Heart left ventricle (tissue), 16 donors: ENCODE data around the gene SEC14L2. TPM values are rescaled to one million over a fixed set of nuclear protein-coding genes. Genes with fewer than 3 reads are reported as not detected.
A peak's percentile ranks its signal among the peaks of the same experiment; 100 is the strongest.

Source experiments
- ATAC-seq, 4 donors: fragments of 200-7000 bp; cut with Tn5 transposase; one replicate each; pipeline ENCODE4 v1.9.1; 2020 to 2022; ENCODE audit warnings: moderate library complexity in 4 of 4, mild to moderate bottlenecking in 3 of 4, moderate number of reproducible peaks in 1 of 4
- DNase-seq, 5 donors: peaks; one replicate each; pipeline ENCODE4 v3.0.0-alpha.2; 2020
- H3K27ac ChIP-seq, 12 donors: fragments of 200-600 bp; sonication (generic) in 4 of 12; one replicate each; pipeline versions ENCODE4 v1.5.0 to v1.8.0; 2016 to 2022; ENCODE audit warnings: mild to moderate bottlenecking in 2 of 12
- H3K27me3 ChIP-seq, 9 donors: fragments of 200-600 bp; sonication (generic) in 2 of 9; one replicate each; pipeline versions ENCODE4 v1.5.1 to v1.8.0; 2016 to 2022; ENCODE audit warnings: mild to moderate bottlenecking in 3 of 9
- H3K36me3 ChIP-seq, 9 donors: fragments of 200-600 bp; sonication (generic) in 2 of 9; one replicate each; pipeline versions ENCODE4 v1.5.0 to v1.8.0; 2018 to 2022; ENCODE audit warnings: mild to moderate bottlenecking in 2 of 9
- H3K4me1 ChIP-seq, 12 donors: fragments of 200-600 bp; sonication (generic) in 4 of 12; one replicate each; pipeline versions ENCODE4 v1.5.0 to v1.8.0; 2016 to 2022; ENCODE audit warnings: mild to moderate bottlenecking in 3 of 12
- H3K4me3 ChIP-seq, 12 donors: fragments of 200-600 bp; sonication (generic) in 4 of 12; one replicate each; pipeline versions ENCODE4 v1.5.0 to v1.8.0; 2017 to 2022; ENCODE audit warnings: mild to moderate bottlenecking in 9 of 12, moderate library complexity in 4 of 12
- H3K9me3 ChIP-seq, 12 donors: fragments of 200-600 bp; sonication (generic) in 4 of 12; one replicate each; pipeline versions ENCODE4 v1.5.0 to v1.8.0; 2016 to 2022; ENCODE audit warnings: mild to moderate bottlenecking in 1 of 12
- POLR2A ChIP-seq, 2 donors: fragments of 450-650 bp; IDR thresholded peaks; one replicate each; pipeline ENCODE4 v1.6.1; 2017; ENCODE audit warnings: antibody characterized with exemption in 2 of 2, mild to moderate bottlenecking in 2 of 2, moderate library complexity in 2 of 2
- WGBS, 4 donors: extraction: QIAGEN DNeasy Blood & Tissue Kit in 2 of 4; methylation state at CpG; one replicate each; pipeline versions ENCODE4 v1.1.5 to v1.1.7; 2013 to 2018; 5-methylcytosine and 5-hydroxymethylcytosine counted together
- intact Hi-C, 10 donors: fragments of 100-400 bp; cut with DNase I; formaldehyde crosslinking; loops; one replicate each; pipeline versions ENCODE4 v1.11.1 to v1.14.2; 2022
- polyA plus RNA-seq, 2 donors: library from polyadenylated mRNA; stranded (reverse); fragments of 200-250 nt; gene quantifications; one replicate each; pipeline ENCODE4 v1.2.3, GENCODE V29; 2013
- total RNA-seq, 9 donors: library from RNA; depleted of rRNA in 2 of 9; stranded (reverse); fragments of >200 nt in 2 of 9; fragmentation: NEBNext Ultra II Directional in 3 of 9; extraction: Animal tissue kit (Norgen Biotek cat#: 25700) in 3 of 9; gene quantifications; one replicate each; pipeline versions ENCODE4 v1.1.0 to v1.2.4, GENCODE V29; 2016 to 2023
- TF ChIP-seq, protein P1 (sequence below), 12 donors: fragments of 200-600 bp; sonication (generic) in 4 of 12; IDR thresholded peaks; one replicate each; pipeline versions ENCODE4 v1.5.0 to v1.8.0; 2018 to 2022; ENCODE audit warnings: antibody characterized with exemption in 12 of 12, mild to moderate bottlenecking in 5 of 12
- donor health status: ischemic (EF 13 %, LVEDD 7.1; RV severe dilation, severe dysfunction).
- donor health status: healthy with polysubstance abuse.
- donor health status: DM: no; HTN: yes; CAD: no.
- donor health status: DM: no; HTN: no; CAD: no.
- donor health status: ischemic (EF 25% LVEDD 6.9; RV normal size, moderate dysfunction).
- donor health status: ischemic (EF 25% LVEDD 5.7; RV mildly dilated, moderate dysfunction).
- donor health status: healthy.
- donor health status: DM: yes; HTN: yes; CAD: no.
- donor health status: ischemic (EF 35%, LVEDD 5.7; RV mildly dilated, moderate dysfunction).
- donor health status: nonischemic (EF 11% LVEDD 7.7; RV severe dilation, severe dysfunction).
- donor health status: DM: yes; HTN: yes; CAD: no.
- donor health status: PGD.
- donor health status: ischemic (EF 29% LVEDD 5.4; RV normal size, mild dysfunction).
- donor health status: nonischemic (EF 23%, LVEDD 6.1; RV moderate dilation, normal function).

SEC14L2 gene
- total and polyA plus RNA-seq, 11 donors, result 0.30 to 11.2 (median 1.6) TPM

DNA sequence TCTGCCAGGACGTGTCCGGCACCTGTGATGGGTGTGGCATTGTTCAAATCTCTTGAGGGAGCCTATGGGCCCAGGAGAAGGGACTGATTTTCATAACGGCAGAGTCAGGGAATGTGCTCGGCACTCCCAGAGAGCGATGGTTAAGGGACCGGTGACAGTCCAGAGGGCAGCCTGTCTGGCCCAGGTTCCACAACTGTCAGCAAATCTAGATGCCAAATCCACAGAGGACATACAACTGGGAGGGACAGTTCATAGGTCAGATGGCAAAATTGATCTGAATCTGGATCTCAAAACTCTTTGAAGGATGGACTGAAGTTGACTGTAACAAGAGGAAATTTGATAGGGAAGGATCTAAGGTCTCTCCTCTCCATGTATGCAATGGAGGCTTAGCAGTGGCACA lies 7.5 kb downstream of the SEC14L2 start:
- ATAC-seq, result no peak
- no peak overlapping the region for H3K4me3 ChIP-seq
- TF ChIP-seq, protein P1, sequence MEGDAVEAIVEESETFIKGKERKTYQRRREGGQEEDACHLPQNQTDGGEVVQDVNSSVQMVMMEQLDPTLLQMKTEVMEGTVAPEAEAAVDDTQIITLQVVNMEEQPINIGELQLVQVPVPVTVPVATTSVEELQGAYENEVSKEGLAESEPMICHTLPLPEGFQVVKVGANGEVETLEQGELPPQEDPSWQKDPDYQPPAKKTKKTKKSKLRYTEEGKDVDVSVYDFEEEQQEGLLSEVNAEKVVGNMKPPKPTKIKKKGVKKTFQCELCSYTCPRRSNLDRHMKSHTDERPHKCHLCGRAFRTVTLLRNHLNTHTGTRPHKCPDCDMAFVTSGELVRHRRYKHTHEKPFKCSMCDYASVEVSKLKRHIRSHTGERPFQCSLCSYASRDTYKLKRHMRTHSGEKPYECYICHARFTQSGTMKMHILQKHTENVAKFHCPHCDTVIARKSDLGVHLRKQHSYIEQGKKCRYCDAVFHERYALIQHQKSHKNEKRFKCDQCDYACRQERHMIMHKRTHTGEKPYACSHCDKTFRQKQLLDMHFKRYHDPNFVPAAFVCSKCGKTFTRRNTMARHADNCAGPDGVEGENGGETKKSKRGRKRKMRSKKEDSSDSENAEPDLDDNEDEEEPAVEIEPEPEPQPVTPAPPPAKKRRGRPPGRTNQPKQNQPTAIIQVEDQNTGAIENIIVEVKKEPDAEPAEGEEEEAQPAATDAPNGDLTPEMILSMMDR (IDR thresholded peaks at IDR 0.05), result no peak
- no peak for TF ChIP-seq POLR2A (IDR thresholded peaks at IDR 0.05)
- intact Hi-C loops, result loop anchor here in 1 of 10 donors (10.0 kb wide), 1 partner anchor 430 kb away; no protein-coding TSS in a partner anchor
- no peak for DNase-seq
- no peaks in the 10 kb centered on the region for H3K4me1 ChIP-seq
- no peaks in the 10 kb centered on the region for H3K27me3 ChIP-seq
- peaks cover 0 to 22% (median 0%) of the 10 kb centered on the region in 9 donors for H3K36me3 ChIP-seq
- H3K9me3 ChIP-seq, result no peaks in the 10 kb centered on the region
- H3K27ac ChIP-seq, result no peak overlapping the region
- 75 to 86% (median 78%) methylated on average over 6 of the region's 6 CpGs for WGBS, 4 donors

DNA sequence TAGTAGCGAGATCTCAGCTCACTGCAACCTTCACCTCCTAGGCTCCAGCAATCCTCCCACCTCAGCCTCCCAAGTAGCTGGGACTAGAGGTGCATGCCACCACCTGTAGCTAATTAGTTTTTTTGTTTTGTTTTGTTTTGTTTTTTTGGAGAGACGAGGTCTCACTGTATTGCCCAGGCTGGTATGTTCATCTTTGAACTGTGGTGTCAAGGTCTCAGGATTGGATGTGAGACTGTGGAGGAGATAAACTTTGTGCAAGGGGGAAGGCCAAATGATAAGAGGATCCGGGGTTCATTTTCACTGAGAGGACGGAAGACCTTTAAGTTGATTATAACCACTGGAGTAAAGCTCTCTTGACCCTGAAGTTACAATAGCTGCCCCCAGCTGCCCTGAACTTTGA lies 8.9 kb downstream of the SEC14L2 start:
- no peaks in the 10 kb centered on the region for H3K9me3 ChIP-seq
- peaks cover 0 to 33% (median 3%) of the 10 kb centered on the region in 9 donors for H3K36me3 ChIP-seq
- no peak for TF ChIP-seq POLR2A (IDR thresholded peaks at IDR 0.05)
- TF ChIP-seq, protein P1 (IDR thresholded peaks at IDR 0.05), result no peak
- no peak overlapping the region for H3K4me3 ChIP-seq
- no peaks in the 10 kb centered on the region for H3K4me1 ChIP-seq
- H3K27me3 ChIP-seq, result no peaks in the 10 kb centered on the region
- no peak for ATAC-seq
- H3K27ac ChIP-seq, result no peak overlapping the region
- DNase-seq, result no peak
- 56 to 61% (median 58%) methylated on average over 4 of the region's 4 CpGs for WGBS, 4 donors
- intact Hi-C loops, result loop anchor here in 1 of 10 donors (10.0 kb wide), 1 partner anchor 429 kb away; no protein-coding TSS in a partner anchor

DNA sequence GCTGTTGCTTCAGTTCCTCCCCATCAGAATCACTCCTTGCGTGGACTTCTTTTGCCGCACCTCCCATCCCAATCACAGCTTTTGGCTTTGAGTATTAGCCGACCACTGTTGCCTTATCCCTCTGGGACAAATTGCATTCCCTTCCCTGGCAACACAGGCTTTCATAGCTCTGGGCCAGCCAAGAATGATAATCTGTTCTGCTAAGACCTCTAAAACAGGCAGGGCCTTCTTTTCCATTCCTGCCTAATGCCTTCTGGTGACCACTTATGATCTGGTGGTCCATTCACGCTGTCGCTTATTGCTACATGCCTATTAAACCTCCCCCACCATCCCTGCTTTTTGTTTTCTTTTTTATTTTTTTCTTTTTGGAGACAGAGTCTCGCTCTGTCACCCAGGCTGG lies 9.6 kb downstream of the SEC14L2 start:
- H3K27me3 ChIP-seq, result no peaks in the 10 kb centered on the region
- intact Hi-C loops, result loop anchor here in 1 of 10 donors (10.0 kb wide), 1 partner anchor 428 kb away; no protein-coding TSS in a partner anchor
- peaks cover 0 to 33% (median 6%) of the 10 kb centered on the region in 9 donors for H3K36me3 ChIP-seq
- no peaks in the 10 kb centered on the region for H3K9me3 ChIP-seq
- TF ChIP-seq, protein P1 (IDR thresholded peaks at IDR 0.05), result no peak
- TF ChIP-seq POLR2A (IDR thresholded peaks at IDR 0.05), result no peak
- WGBS, 4 donors, result 73 to 88% (median 80%) methylated on average over 6 of the region's 6 CpGs
- no peak overlapping the region for H3K4me3 ChIP-seq
- H3K4me1 ChIP-seq, result no peaks in the 10 kb centered on the region
- ATAC-seq (no peak), DNase-seq (no peak)
- no peak overlapping the region for H3K27ac ChIP-seq

GRCh38 chr22:30408388-30409102 lies 11.7 kb downstream of the SEC14L2 start:
- TF ChIP-seq, protein P1 (IDR thresholded peaks at IDR 0.05), result no peak
- no peak for TF ChIP-seq POLR2A (IDR thresholded peaks at IDR 0.05)
- ATAC-seq (peak in 2 of 4 donors; percentile 15 to 57), DNase-seq (no peak)
- Histone ChIP-seq H3K4me3 (no peak overlapping the region), H3K27ac (no peak overlapping the region), H3K27me3 (no peaks in the 10 kb centered on the region), H3K4me1 (no peaks in the 10 kb centered on the region), H3K9me3 (no peaks in the 10 kb centered on the region), H3K36me3 (peaks cover 0 to 45% (median 7%) of the 10 kb centered on the region in 9 donors)
- intact Hi-C loops, result loop anchor here in 1 of 10 donors (10.0 kb wide), 1 partner anchor 426 kb away; no protein-coding TSS in a partner anchor
- 84 to 85% (median 84%) methylated on average over 9 to 13 of the region's 13 CpGs for WGBS, 4 donors
